DMS53 (cell line): ENCODE data around the gene DTX1.

Source experiments
- DNase-seq: peaks from one replicate; lab custom pipeline; 2025; lab: John Stamatoyannopoulos, UW

DTX1 gene

DNA sequence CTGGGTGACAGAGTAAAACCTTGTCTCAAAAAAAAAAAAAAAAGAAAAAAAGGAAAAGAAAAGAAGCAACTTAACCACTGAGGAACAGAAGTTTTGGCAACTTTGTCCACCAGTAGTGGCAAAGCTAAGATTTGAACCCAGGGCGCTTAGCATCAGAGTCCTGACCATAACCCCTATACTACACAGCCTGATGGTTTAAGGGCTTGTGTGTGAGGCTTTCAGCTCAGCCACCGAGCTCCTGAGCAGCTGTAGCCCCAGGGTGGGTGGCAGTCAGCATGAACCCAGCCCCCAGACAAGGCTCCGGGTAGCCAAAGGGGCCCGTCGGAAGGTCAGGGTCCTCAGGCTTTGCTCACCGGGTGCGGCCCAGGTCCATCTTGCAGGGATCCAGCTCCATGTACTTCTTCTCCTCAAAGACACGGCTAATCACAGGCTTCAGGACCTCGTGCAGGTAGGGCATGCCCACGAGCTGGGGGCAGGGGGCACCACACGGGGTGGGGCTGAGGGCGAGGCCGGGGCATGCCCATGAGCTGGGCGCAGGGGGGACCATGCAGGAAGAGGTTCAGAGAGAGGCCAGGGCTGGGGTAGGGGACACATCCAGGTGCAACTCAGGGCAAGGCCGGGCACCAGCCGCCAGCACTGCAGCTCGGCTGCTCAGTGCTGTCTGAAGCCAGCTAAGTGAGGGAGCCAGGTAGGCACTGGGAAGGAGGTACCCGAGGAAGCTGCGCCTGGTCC is 58.1 kb downstream of the DTX1 start:
- peak; percentile 38 for DNase-seq

- DNase-seq: peak; percentile 72
Measured at GRCh38 chr12:113115455-113116126, 59.1 kb downstream of the DTX1 start.

DNA sequence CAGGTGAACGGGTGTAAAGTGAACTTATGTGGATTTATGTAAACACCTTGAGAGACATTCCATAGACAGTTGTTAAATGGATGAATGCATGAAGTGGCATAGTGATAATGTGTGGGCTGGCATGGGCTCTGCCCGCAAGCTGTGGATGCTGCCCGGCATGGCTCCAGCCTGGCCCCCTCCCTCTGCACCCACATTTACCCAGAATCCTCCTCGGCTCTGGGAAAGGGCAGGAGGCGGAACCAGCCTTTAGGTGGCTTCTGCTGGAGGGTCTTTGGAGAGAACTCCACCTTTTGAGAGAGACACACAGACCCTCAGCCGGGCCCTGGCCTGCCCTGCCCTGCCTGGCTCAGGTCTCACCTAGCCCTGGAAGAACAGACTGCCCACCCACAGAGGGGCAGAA is 60.3 kb downstream of the DTX1 start:
- DNase-seq: peak; percentile 99

DNA sequence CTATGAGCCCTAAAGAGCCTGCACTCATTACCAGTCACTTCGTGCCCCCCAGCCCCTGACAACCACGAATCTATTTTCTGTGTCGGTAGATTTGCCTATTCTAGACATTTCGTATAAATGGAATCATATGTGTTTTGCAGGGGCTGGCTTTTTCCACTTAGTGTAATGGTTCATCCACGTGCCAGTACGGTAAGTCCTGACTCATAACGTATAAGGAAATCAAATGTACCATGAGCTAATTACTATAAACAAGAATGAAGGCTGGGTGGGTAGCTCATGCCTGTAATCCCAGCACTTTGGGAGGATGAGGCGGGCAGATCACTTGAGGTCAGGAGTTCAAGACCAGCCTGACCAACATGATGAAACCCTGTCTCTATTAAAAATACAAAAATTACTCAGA is 61.2 kb downstream of the DTX1 start:
- peak; percentile 54 for DNase-seq

GRCh38 chr12:113118142-113118541 is 61.6 kb downstream of the DTX1 start:
- no peak for DNase-seq

- peak; percentile 48 for DNase-seq
Measured at GRCh38 chr12:113119980-113120669, 63.6 kb downstream of the DTX1 start.

GRCh38 chr12:113120670-113121370 is 64.3 kb downstream of the DTX1 start:
- peak; percentile 68 for DNase-seq

DNA sequence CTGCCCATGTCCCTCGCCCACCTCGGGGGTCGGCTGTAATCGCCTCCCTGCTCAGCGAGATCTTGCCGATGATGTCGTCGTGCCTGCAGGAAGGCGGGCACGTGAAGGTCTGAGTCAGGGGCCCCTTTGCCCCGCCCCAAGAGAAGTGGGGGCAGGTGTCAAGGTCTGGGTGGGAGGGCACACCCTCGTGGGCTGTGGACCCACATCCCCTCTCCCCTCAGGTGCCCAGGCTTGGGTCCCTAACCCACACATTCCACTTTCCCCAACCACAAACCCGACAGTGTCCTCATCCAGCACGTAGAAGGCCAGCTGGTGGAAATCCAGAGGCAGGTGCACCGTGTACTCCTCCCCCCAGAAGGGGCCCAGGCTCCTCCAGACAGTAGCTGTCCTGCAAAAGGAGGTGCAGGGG is 71.3 kb downstream of the DTX1 start:
- peak; percentile 86 for DNase-seq

- DNase-seq: peak; percentile 44
Measured at GRCh38 chr12:113128802-113129663, 72.5 kb downstream of the DTX1 start.

DNA sequence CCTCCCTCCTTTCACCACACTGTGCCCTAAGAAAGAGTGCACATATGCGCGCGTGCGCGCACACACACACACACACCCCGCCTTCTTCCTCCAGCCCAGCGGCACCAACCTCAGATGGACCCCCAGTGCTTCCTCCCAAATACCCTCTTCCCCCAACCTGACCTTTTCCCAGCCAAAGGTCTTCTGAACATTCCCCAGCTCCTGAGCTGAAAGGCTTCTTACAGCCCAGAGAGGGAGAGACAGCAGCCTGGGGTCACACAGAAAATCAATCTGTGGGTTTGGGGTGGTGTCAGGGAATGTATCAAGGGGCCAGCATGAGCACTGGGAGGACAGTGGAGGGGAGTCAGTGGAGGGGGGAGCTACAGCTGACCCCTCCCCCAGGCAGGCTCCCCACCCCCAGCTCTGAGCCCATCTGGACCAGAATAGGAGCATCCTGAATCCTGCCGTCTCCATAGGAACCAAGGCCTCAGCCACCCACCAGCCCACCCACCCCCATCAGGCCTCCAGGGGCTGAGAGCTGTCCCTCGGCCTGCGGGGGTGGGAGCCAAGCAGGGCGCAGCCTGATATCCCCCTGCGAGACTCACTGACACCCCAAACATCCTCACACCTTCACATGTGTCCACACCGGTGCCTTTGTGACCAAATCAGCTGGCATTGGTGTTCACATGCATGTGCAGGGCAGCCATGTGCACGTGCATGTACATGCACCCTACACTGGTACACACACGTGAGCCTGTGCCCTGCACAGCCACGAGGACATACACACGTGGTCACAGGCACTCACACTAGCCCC is 73.3 kb downstream of the DTX1 start:
- DNase-seq: no peak

- DNase-seq: peak; percentile 81
Measured at GRCh38 chr12:113130457-113131135, 74.1 kb downstream of the DTX1 start.

- DNase-seq: peak; percentile 53
Measured at GRCh38 chr12:113131556-113131955, 75.0 kb downstream of the DTX1 start.

DNA sequence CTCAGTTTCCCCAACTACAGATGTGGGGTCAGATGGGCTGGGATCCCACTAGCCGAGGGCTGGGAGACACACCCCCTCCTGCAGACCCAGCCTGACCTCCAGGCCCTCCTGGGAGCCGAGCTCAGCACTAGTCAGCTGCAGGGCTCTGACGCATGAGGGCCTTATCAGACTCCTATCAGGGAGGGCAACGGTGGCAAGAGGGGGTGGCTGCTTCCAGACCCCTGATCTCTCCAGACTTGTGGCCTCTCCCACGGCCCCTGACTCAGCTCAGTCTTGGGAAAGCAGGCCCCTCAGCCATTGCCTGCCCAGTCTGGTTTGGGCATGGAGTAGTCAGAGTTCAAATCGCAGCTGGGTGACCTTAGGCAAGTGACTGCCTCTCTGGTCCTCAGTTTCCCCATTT is 76.5 kb downstream of the DTX1 start:
- no peak for DNase-seq

- no peak for DNase-seq
Measured at GRCh38 chr12:113133666-113134065, 77.1 kb downstream of the DTX1 start.

- peak; percentile 53 for DNase-seq
Measured at GRCh38 chr12:113134071-113134470, 77.5 kb downstream of the DTX1 start.

DNA sequence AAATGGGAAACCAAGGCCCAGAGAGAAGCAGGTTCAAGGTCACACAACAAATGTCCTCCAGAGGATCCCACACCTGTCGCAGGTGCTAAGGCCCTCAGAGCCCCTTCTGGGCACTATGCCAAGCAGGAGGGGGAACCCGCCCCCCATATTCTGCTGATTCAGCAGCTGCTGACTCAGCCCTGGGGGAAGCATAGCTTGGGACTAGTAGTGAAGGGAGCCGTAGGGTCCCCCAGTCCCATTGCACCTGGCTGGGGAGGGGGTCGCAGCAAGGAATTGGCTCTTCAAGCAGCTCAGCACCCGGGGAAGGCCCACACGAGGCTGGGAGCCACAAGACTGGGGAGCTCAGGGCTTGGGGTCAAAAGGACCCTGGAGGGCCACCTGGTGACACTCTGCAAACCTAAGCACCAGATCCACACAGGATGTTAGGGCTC is 78.0 kb downstream of the DTX1 start:
- DNase-seq: peak; percentile 51

DNA sequence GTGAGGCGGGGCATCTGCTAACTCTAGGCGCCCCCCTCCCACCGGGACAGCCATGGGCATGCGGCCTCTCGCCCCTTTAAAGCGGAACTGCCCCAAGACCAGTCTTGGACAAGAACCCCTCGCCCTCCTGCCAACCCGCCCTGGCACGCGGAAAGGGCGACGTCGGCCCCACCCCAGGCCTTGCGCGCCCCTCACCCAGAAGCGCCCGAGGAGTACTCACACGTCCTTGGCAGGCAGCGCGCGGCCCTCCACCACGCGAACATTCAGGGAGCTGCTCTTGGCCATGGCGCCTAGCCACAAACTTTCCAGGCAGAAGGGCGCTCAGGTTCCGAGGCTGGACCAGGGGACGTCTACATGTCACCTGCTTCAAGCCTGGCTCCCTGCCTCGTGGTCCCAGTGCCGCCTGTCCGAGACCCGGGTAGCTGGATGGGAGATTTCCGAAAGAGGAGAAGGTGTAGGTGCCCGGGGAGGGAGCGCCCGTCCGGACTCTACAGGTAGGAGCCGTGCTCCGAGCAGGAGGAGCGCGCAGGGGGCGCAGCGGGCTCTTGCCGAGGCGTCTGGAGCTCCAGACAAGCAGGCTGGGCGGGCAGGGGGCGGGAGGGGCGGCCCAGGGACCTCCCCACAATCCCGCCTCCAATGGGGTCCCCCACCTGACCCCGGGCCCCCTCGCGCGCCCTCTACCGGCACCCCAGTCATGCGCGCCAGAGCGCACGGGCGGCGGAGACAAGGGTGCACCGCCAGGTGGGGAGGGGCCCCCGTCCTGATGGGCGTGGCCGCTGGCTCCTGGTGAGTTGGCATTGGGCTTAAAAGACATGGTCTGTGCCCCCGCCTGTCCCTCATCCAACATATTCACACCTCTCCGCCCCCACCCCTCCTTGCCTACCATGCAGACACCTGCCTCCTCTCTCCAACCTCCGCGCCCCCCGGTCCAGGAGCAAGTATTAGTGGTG is 78.9 kb downstream of the DTX1 start, which contains the start of gene RASAL1:
Gene RASAL1, minus strand, starts transcription at position 584 of the 950 bp plus-strand sequence. Its CDS starts 299 bp downstream, at position 285.
- DNase-seq: peak; percentile 97

- peak; percentile 83 for DNase-seq
Measured at GRCh38 chr12:113136128-113136989, 79.8 kb downstream of the DTX1 start.
